Measurements from ENCODE around the gene DPF3. TPM values are rescaled to one million over a fixed set of nuclear protein-coding genes. Genes with fewer than 3 reads are reported as not detected.

Gene DPF3
- total and polyA plus RNA-seq, 2 donors: 0.71 to 2.2 TPM

DNA sequence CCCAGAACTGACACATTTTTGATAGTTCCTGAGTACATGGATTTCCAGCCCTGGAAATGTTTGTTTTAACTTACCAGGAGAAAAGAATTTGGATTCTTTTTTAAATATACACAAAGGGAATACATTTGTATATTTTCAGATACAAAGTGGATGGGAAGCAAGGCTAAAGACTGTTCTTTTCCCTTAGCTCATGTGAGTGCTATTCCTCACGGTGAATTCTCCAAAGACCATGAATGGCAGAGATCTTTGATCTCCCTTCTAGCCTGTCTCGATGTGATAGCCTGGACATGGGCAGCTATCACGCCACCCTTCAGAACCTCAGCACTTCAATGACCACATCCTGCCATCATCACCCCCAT lies 91.3 kb downstream of the DPF3 start:
- Histone ChIP-seq H3K27ac (ENCODE audit: low read depth) (no peak overlapping the region), H3K36me3 (ENCODE audit: insufficient read depth) (no peaks in the 10 kb centered on the region), H3K4me1 (ENCODE audit: insufficient read depth) (no peaks in the 10 kb centered on the region), H3K4me3 (ENCODE audit: low read depth, low read length) (no peak overlapping the region)
- DNase-seq (ENCODE audit: extremely low spot score): no peak
- 81% methylated on average over 3 of the region's 3 CpGs for WGBS

DNA sequence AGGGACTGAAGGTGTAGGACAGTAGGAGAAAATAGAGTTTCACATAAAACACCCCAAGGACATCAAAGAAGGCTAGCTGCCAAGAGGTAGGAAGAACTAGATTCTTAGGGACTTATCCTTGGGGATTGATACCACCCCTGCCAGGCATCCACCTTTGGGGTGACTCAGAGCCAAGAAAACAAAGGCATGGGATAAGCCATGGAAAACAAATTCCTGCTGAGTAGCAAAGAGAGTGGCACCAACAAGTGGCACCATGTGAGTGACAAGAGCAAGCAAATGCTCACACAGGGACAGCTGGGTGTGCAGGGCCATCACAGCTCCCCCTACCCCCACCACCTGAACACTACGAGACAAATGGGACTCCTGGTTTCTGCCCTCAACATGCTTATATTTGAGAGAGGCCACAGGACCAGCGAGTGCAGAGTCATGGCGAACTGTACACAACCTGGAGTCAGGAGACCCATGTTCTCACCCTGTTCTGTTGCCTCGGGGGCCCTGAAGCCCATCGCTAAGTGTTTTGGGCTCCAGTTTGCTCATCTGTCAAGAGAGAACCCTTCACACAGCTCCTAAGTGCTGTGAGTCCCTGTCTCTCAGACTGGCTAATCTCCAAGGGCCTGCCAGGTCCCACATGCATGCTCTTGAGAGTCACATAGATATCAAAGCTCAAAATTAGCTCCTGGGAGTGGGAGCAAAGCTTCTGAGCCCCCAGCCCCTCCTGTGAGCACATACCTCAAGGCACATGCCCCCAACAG lies 91.9 kb downstream of the DPF3 start:
- no peaks in the 10 kb centered on the region for H3K36me3 ChIP-seq (ENCODE audit: insufficient read depth)
- no peak overlapping the region for H3K4me3 ChIP-seq (ENCODE audit: low read depth, low read length)
- 86% methylated on average over 5 of the region's 5 CpGs for WGBS
- no peak for DNase-seq (ENCODE audit: extremely low spot score)
- no peaks in the 10 kb centered on the region for H3K4me1 ChIP-seq (ENCODE audit: insufficient read depth)
- H3K27ac ChIP-seq (ENCODE audit: low read depth): no peak overlapping the region

DNA sequence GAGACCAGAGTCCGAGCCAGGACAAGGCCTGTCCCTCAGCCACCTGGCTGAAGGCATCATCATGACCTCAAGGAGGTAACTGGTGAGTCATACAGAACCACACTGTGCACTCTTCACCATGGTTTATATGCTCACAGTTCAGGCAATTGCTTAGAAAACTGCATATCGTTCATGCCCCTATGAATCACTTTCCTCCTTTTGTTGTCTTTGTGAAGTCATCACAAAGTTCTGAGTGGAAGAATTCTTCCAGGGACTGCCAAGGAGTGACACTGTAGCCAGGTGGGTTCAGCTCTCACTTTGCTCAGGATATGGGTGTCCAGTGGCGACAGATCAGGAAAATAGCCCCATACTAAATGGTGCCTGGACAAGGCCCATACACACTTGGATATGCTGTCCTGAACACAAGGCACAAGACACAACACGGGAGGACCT lies 92.5 kb downstream of the DPF3 start:
- Histone ChIP-seq H3K4me1 (ENCODE audit: insufficient read depth) (no peaks in the 10 kb centered on the region), H3K27ac (ENCODE audit: low read depth) (no peak overlapping the region)

GRCh38 chr14:72800848-72801370 lies 93.0 kb downstream of the DPF3 start:
- no peak overlapping the region for H3K4me3 ChIP-seq (ENCODE audit: low read depth, low read length)
- H3K4me1 ChIP-seq (ENCODE audit: insufficient read depth): no peaks in the 10 kb centered on the region
- no peaks in the 10 kb centered on the region for H3K36me3 ChIP-seq (ENCODE audit: insufficient read depth)
- no peak for DNase-seq (ENCODE audit: extremely low spot score)
- whole genome bisulfite sequencing: 68% methylated on average over 4 of the region's 4 CpGs
- H3K27ac ChIP-seq (ENCODE audit: low read depth): no peak overlapping the region

More for the DNA sequence above, 92.5 kb downstream of the DPF3 start:
- DNase-seq (ENCODE audit: extremely low spot score): no peak
- no peak overlapping the region for H3K4me3 ChIP-seq (ENCODE audit: low read depth, low read length)
- WGBS: 81% methylated on average over 4 of the region's 4 CpGs
- no peaks in the 10 kb centered on the region for H3K36me3 ChIP-seq (ENCODE audit: insufficient read depth)

DNA sequence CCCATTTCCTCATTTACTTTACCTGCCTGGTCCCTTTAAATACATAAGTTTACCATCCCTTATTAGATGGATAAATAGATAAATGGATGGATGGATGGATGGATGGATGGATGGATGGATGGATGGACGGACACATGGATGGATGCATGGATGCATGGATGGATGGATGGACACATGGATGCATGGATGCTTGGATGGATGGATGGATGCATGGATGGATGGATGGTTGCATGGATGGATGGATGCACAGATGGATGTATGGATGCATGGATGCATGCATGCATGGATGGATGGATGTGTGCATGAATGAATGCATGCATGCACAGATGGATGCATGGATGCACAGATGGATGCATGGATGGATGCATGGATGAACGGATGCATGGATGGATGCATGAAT lies 93.6 kb downstream of the DPF3 start:
- H3K36me3 ChIP-seq (ENCODE audit: insufficient read depth): no peaks in the 10 kb centered on the region
- WGBS: 94% methylated on average over 2 of the region's 2 CpGs
- H3K27ac ChIP-seq (ENCODE audit: low read depth): no peak overlapping the region
- no peak overlapping the region for H3K4me3 ChIP-seq (ENCODE audit: low read depth, low read length)
- no peak for DNase-seq (ENCODE audit: extremely low spot score)
- no peaks in the 10 kb centered on the region for H3K4me1 ChIP-seq (ENCODE audit: insufficient read depth)

DNA sequence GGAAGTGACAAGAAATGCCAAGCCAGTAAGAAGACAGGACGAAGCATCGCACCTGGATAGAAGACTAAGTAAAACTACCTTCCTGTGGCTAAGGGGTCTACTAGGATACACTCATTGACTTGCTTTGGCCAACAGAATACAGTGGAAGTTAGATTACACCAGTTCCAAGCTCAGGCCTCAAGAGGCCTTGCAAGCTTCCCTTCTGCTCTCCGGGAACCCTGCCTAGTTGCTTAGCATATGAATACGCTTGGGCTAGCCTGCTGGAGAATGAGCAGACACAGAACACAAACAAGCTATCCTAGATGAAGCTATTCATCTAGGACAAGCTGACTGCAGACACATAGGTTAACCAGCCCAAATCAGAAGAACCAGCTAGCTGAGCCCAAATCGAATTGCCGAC lies 97.0 kb downstream of the DPF3 start:
- H3K4me3 ChIP-seq (ENCODE audit: low read depth, low read length): no peak overlapping the region
- no peak for DNase-seq (ENCODE audit: extremely low spot score)
- no peaks in the 10 kb centered on the region for H3K4me1 ChIP-seq (ENCODE audit: insufficient read depth)
- H3K36me3 ChIP-seq (ENCODE audit: insufficient read depth): no peaks in the 10 kb centered on the region
- no peak overlapping the region for H3K27ac ChIP-seq (ENCODE audit: low read depth)
- WGBS: 88% methylated on average over 6 of the region's 6 CpGs

- no peaks in the 10 kb centered on the region for H3K4me1 ChIP-seq (ENCODE audit: insufficient read depth)
- 83% methylated on average over 7 of the region's 7 CpGs for WGBS
- no peaks in the 10 kb centered on the region for H3K36me3 ChIP-seq (ENCODE audit: insufficient read depth)
- no peak for DNase-seq (ENCODE audit: extremely low spot score)
- H3K27ac ChIP-seq (ENCODE audit: low read depth): no peak overlapping the region
- no peak overlapping the region for H3K4me3 ChIP-seq (ENCODE audit: low read depth, low read length)
These were observed 100.6 kb downstream of the DPF3 start for GRCh38 chr14:72793156-72793939.

- H3K4me1 ChIP-seq (ENCODE audit: insufficient read depth): no peaks in the 10 kb centered on the region
- 72% methylated on average over 16 of the region's 16 CpGs for WGBS
- DNase-seq (ENCODE audit: extremely low spot score): no peak
- H3K27ac ChIP-seq (ENCODE audit: low read depth): no peak overlapping the region
- H3K4me3 ChIP-seq (ENCODE audit: low read depth, low read length): no peak overlapping the region
- H3K36me3 ChIP-seq (ENCODE audit: insufficient read depth): no peaks in the 10 kb centered on the region
These were observed 101.7 kb downstream of the DPF3 start for GRCh38 chr14:72792051-72792788.

GRCh38 chr14:72790887-72791566 lies 102.9 kb downstream of the DPF3 start:
- no peaks in the 10 kb centered on the region for H3K36me3 ChIP-seq (ENCODE audit: insufficient read depth)
- no peak overlapping the region for H3K4me3 ChIP-seq (ENCODE audit: low read depth, low read length)
- no peak overlapping the region for H3K27ac ChIP-seq (ENCODE audit: low read depth)
- H3K4me1 ChIP-seq (ENCODE audit: insufficient read depth): no peaks in the 10 kb centered on the region
- no peak for DNase-seq (ENCODE audit: extremely low spot score)
- whole genome bisulfite sequencing: 82% methylated on average over 10 of the region's 10 CpGs

- WGBS: 88% methylated on average over 13 of the region's 13 CpGs
- no peak for DNase-seq (ENCODE audit: extremely low spot score)
- no peak overlapping the region for H3K27ac ChIP-seq (ENCODE audit: low read depth)
- H3K4me3 ChIP-seq (ENCODE audit: low read depth, low read length): no peak overlapping the region
- no peaks in the 10 kb centered on the region for H3K36me3 ChIP-seq (ENCODE audit: insufficient read depth)
- H3K4me1 ChIP-seq (ENCODE audit: insufficient read depth): no peaks in the 10 kb centered on the region
These were observed 104.8 kb downstream of the DPF3 start for GRCh38 chr14:72788972-72789728.

GRCh38 chr14:72788255-72788654 lies 105.6 kb downstream of the DPF3 start:
- no peaks in the 10 kb centered on the region for H3K4me1 ChIP-seq (ENCODE audit: insufficient read depth)
- no peaks in the 10 kb centered on the region for H3K36me3 ChIP-seq (ENCODE audit: insufficient read depth)
- 57% methylated on average over 6 of the region's 6 CpGs for WGBS
- H3K27ac ChIP-seq (ENCODE audit: low read depth): no peak overlapping the region
- no peak overlapping the region for H3K4me3 ChIP-seq (ENCODE audit: low read depth, low read length)
- DNase-seq (ENCODE audit: extremely low spot score): no peak

- Histone ChIP-seq H3K36me3 (ENCODE audit: insufficient read depth) (no peaks in the 10 kb centered on the region), H3K4me3 (ENCODE audit: low read depth, low read length) (no peak overlapping the region), H3K4me1 (ENCODE audit: insufficient read depth) (no peaks in the 10 kb centered on the region), H3K27ac (ENCODE audit: low read depth) (no peak overlapping the region)
- no peak for DNase-seq (ENCODE audit: extremely low spot score)
- WGBS: 86% methylated on average over 6 of the region's 6 CpGs
These were observed 106.1 kb downstream of the DPF3 start for GRCh38 chr14:72787841-72788240.
